Trophoblast cell (in vitro differentiated cells and primary cell): ENCODE measurements around the gene PPP4R1. TPM values are rescaled to one million over a fixed set of nuclear protein-coding genes. Genes with fewer than 3 reads are reported as not detected.
A peak's percentile ranks its signal among the peaks of the same experiment; 100 is the strongest.

Experiments used
- DNase-seq, 2 donors: peaks; one replicate each; pipeline ENCODE4 v3.0.0-alpha.2; 2016
- H2AFZ ChIP-seq: 2 replicates; pipeline ENCODE4 v1.6.1; 2013; ENCODE audit warnings: low read length, moderate library complexity, mild to moderate bottlenecking; ENCODE audit not compliant: insufficient read depth, poor library complexity
- H2AK5ac ChIP-seq: 2 replicates; pipeline ENCODE4 v1.6.1; 2013; ENCODE audit warnings: mild to moderate bottlenecking, low read length
- H2BK120ac ChIP-seq: 2 replicates; pipeline ENCODE4 v1.6.1; 2013; ENCODE audit warnings: low read length, mild to moderate bottlenecking, moderate library complexity; ENCODE audit not compliant: insufficient read depth, poor library complexity
- H2BK12ac ChIP-seq: 2 replicates; pipeline ENCODE4 v1.6.1; 2013; ENCODE audit warnings: mild to moderate bottlenecking, low read length, moderate library complexity
- H2BK5ac ChIP-seq: 2 replicates; pipeline ENCODE4 v1.6.1; 2013; ENCODE audit warnings: low read length, low read depth, moderate library complexity, mild to moderate bottlenecking; ENCODE audit not compliant: poor library complexity
- H3K14ac ChIP-seq: 2 replicates; pipeline ENCODE4 v1.6.1; 2013; ENCODE audit warnings: mild to moderate bottlenecking, low read length
- H3K18ac ChIP-seq: 2 replicates; pipeline ENCODE4 v1.6.1; 2013; ENCODE audit warnings: mild to moderate bottlenecking, low read length
- H3K23ac ChIP-seq: 2 replicates; pipeline ENCODE4 v1.6.1; 2013; ENCODE audit warnings: low read length
- H3K27ac ChIP-seq: 2 replicates; pipeline ENCODE4 v1.5.1; 2013; ENCODE audit warnings: low read depth, mild to moderate bottlenecking, inconsistent platforms, low read length, moderate library complexity
- H3K27me3 ChIP-seq: 2 replicates; pipeline ENCODE4 v1.6.1; 2013; ENCODE audit warnings: inconsistent platforms, mild to moderate bottlenecking, low read length, moderate library complexity; ENCODE audit not compliant: insufficient read depth
- H3K36me3 ChIP-seq, 2 experiments: 1 replicate in 1 of 2; 2 replicates in 1 of 2; pipeline ENCODE4 v1.6.1; 2013; ENCODE audit warnings: low read length in 2 of 2, mild to moderate bottlenecking in 2 of 2, moderate library complexity in 1 of 2; ENCODE audit not compliant: insufficient read depth in 2 of 2, control insufficient read depth in 1 of 2
- H3K4ac ChIP-seq: 2 replicates; pipeline ENCODE4 v1.6.1; 2013; ENCODE audit warnings: low read depth, mild to moderate bottlenecking, low read length, moderate library complexity
- H3K4me1 ChIP-seq, 2 experiments: 1 replicate in 1 of 2; 2 replicates in 1 of 2; pipeline ENCODE4 v1.6.1; 2013; ENCODE audit warnings: low read length in 2 of 2, mild to moderate bottlenecking in 2 of 2, moderate library complexity in 1 of 2; ENCODE audit not compliant: insufficient read depth in 2 of 2, control insufficient read depth in 1 of 2
- H3K4me2 ChIP-seq: 2 replicates; pipeline ENCODE4 v1.6.1; 2013; ENCODE audit warnings: inconsistent platforms, mild to moderate bottlenecking, low read length, moderate library complexity
- H3K4me3 ChIP-seq: 2 replicates; pipeline ENCODE4 v1.5.1; 2013; ENCODE audit warnings: mild to moderate bottlenecking, low read depth, low read length, inconsistent platforms
- H3K79me1 ChIP-seq: one replicate; pipeline ENCODE4 v1.6.1; 2013; ENCODE audit warnings: low read length
- H3K79me2 ChIP-seq: 2 replicates; pipeline ENCODE4 v1.6.1; 2013; ENCODE audit warnings: low read length, mild to moderate bottlenecking; ENCODE audit not compliant: control insufficient read depth, insufficient read depth, poor library complexity
- H3K9ac ChIP-seq: 2 replicates; pipeline ENCODE4 v1.6.1; 2013; ENCODE audit warnings: mild to moderate bottlenecking, low read length
- H3K9me3 ChIP-seq: 2 replicates; pipeline ENCODE4 v1.6.1; 2013; ENCODE audit warnings: low read depth, mild to moderate bottlenecking, control low read depth, inconsistent platforms, low read length; ENCODE audit not compliant: insufficient read depth
- H4K12ac ChIP-seq: 2 replicates; pipeline ENCODE4 v1.6.1; 2013; ENCODE audit warnings: low read depth, mild to moderate bottlenecking, low read length, moderate library complexity
- H4K8ac ChIP-seq: 2 replicates; pipeline ENCODE4 v1.6.1; 2013; ENCODE audit warnings: low read depth, mild to moderate bottlenecking, low read length, moderate library complexity
- H4K91ac ChIP-seq: one replicate; pipeline ENCODE4 v1.6.1; 2013; ENCODE audit warnings: low read depth, mild to moderate bottlenecking, low read length, moderate library complexity
- WGBS: extraction: QIAGEN DNeasy Blood & Tissue Kit; methylation state at CpG from one replicate; pipeline ENCODE4 v1.1.7; 2013; ENCODE audit warnings: missing lambda C conversion rate; ENCODE audit not compliant: insufficient read length, insufficient coverage; ENCODE audit errors: extremely low coverage; 5-methylcytosine and 5-hydroxymethylcytosine counted together
- polyA plus RNA-seq: library from polyadenylated mRNA; stranded (reverse); fragments of 200-250 nt; gene quantifications from 2 replicates; pipeline ENCODE4 v1.2.3, GENCODE V29; 2013

Gene PPP4R1, protein sequence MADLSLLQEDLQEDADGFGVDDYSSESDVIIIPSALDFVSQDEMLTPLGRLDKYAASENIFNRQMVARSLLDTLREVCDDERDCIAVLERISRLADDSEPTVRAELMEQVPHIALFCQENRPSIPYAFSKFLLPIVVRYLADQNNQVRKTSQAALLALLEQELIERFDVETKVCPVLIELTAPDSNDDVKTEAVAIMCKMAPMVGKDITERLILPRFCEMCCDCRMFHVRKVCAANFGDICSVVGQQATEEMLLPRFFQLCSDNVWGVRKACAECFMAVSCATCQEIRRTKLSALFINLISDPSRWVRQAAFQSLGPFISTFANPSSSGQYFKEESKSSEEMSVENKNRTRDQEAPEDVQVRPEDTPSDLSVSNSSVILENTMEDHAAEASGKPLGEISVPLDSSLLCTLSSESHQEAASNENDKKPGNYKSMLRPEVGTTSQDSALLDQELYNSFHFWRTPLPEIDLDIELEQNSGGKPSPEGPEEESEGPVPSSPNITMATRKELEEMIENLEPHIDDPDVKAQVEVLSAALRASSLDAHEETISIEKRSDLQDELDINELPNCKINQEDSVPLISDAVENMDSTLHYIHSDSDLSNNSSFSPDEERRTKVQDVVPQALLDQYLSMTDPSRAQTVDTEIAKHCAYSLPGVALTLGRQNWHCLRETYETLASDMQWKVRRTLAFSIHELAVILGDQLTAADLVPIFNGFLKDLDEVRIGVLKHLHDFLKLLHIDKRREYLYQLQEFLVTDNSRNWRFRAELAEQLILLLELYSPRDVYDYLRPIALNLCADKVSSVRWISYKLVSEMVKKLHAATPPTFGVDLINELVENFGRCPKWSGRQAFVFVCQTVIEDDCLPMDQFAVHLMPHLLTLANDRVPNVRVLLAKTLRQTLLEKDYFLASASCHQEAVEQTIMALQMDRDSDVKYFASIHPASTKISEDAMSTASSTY
- polyA plus RNA-seq = 80.3 and 85.6 TPM in 2 replicates

DNA sequence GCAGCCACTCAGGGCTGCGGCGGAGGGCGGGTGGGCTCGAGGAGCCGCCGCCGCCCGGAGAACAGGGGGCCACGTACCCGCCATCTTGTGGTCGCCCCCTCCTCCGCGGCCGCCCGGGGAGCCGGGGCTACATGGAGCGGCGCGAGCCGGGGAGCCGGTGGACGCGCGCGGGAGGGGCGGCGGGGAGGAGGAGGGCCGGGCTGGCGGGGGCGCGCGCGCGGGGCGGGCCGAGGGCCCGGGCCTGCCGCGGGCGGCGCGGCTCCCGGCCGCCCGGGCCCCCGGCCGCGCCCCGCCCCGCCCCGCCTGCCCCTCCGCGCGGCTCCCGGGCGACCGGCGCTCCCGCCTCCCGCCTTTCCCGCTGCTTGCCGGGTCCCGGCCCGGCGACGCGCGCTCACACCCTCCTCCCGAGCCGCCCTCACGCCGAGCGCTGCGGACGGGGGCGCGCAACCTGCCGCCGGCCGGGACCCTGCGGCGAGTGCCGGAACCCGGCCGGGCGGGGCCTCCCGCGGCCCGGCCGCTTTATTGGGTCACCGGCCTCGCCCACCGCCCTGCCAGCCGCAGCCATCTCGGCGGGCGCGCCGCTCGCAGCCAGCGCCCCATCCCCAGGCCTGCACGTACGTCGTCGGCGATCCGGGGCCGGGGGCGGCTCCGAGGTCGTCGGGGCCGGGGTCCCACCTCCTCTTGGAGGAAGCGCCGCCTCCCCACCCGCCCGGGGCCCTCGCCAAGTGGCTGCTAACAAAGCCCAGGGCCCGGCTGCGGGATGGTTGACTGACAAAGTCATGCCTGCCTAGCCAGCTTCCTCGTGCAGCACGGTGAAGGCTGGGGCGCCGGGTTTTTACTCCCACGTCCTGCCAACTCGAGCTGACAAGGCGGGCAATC is at the start of gene PPP4R1:
Gene PPP4R1 (minus strand): TSS at position 159 of the 879 bp plus-strand sequence. CDS start 75 bp downstream, at position 84.
- H3K9me3 ChIP-seq = no peaks in the 10 kb centered on the region
- peak within 1 kb of the TSS; percentile 91 for H2BK12ac ChIP-seq
- H2BK120ac ChIP-seq = peak within 1 kb of the TSS; percentile 92
- H2AK5ac ChIP-seq = peak within 1 kb of the TSS; percentile 76
- H3K23ac ChIP-seq = no peak within 1 kb of the TSS
- H4K8ac ChIP-seq = peak within 1 kb of the TSS; percentile 96
- H2AFZ ChIP-seq = peak within 1 kb of the TSS; percentile 99
- H3K9ac ChIP-seq = peak within 1 kb of the TSS; percentile 95
- H3K4me2 ChIP-seq = peak within 1 kb of the TSS; percentile 87
- no CpG with 5 or more reads among the region's 127 CpGs for WGBS
- peak within 1 kb of the TSS; percentile 97 for H2BK5ac ChIP-seq
- peak within 1 kb of the TSS; percentile 94 for H3K4ac ChIP-seq
- DNase-seq = peak; percentile 67 to 74
- H3K27ac ChIP-seq = peak within 1 kb of the TSS; percentile 100
- peak within 1 kb of the TSS; percentile 92 for H3K14ac ChIP-seq
- H3K36me3 ChIP-seq = peaks cover 0 to 10% of the 10 kb centered on the region in 2 experiments
- H3K79me1 ChIP-seq = peaks cover 18% of the 10 kb centered on the region
- H3K4me1 ChIP-seq = peaks cover 5 to 8% of the 10 kb centered on the region in 2 experiments
- no peaks in the 10 kb centered on the region for H3K27me3 ChIP-seq
- peak within 1 kb of the TSS; percentile 99 for H4K91ac ChIP-seq
- peak within 1 kb of the TSS; percentile 90 for H3K4me3 ChIP-seq
- peak within 1 kb of the TSS; percentile 98 for H3K18ac ChIP-seq
- peaks cover 14% of the 10 kb centered on the region for H3K79me2 ChIP-seq
- peak within 1 kb of the TSS; percentile 85 for H4K12ac ChIP-seq

DNA sequence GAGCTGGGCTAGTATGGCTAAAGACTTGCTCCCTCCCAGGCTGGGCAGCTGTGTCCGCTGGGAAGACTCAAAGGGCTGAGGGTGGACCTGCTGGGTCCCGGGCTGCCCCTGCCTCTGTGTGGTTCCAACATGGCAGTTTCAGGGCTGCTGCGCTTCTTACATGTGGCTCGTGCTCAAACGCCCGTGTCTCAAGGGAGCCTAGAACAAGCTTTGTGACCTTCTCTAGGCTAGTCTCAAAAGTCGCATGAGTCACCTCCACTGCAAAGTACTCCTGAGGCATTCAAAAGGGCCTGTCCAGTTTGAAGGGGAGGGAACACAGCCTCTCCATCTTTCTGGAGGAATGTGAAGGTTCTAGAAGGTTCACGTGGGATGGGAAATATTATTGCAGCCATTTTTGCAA is 49.0 kb upstream of the PPP4R1 start:
- Histone ChIP-seq H3K36me3 (no peaks in the 10 kb centered on the region), H4K8ac (no peak overlapping the region), H3K14ac (no peak overlapping the region), H3K4me3 (no peak overlapping the region), H4K12ac (no peak overlapping the region), H2BK5ac (peak overlapping the region; percentile 18), H3K18ac (no peak overlapping the region), H3K4ac (no peak overlapping the region), H3K4me1 (peaks cover 5 to 14% of the 10 kb centered on the region in 2 experiments), H2BK12ac (peak overlapping the region; percentile 64), H3K9me3 (no peaks in the 10 kb centered on the region), H2BK120ac (no peak overlapping the region), H4K91ac (peak overlapping the region; percentile 41), H3K27me3 (no peaks in the 10 kb centered on the region), H3K79me1 (peaks cover 8% of the 10 kb centered on the region), H2AK5ac (no peak overlapping the region), H3K23ac (no peak overlapping the region), H2AFZ (no peak overlapping the region), H3K9ac (no peak overlapping the region), H3K27ac (no peak overlapping the region), H3K79me2 (no peaks in the 10 kb centered on the region), H3K4me2 (no peak overlapping the region)
- WGBS = no CpG with 5 or more reads among the region's 8 CpGs
- peak; percentile 16 to 56 for DNase-seq

DNA sequence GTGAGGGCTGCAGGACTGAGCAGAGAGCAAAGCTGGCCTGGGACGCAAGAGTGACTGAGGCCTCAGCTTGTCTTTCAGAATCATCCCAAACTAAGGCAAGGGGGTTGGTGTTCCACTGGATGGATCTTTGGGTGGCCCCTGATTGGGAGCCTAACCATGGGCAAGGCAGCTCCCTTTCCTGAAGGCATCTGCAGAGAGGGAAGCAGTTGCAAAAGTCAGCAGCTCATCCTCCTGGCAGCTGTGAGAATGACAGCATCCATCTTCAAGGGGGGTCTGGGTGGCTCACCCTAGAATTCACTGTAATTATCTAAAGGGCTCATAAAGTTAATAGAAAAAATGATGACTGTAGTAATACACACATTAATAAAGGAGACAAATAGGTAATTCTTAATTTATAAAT is 47.2 kb upstream of the PPP4R1 start:
- Histone ChIP-seq H3K4me3 (no peak overlapping the region), H3K18ac (no peak overlapping the region), H4K8ac (no peak overlapping the region), H2AFZ (no peak overlapping the region), H3K9ac (no peak overlapping the region), H4K12ac (no peak overlapping the region), H3K9me3 (no peaks in the 10 kb centered on the region), H3K79me1 (peaks cover 12% of the 10 kb centered on the region), H2BK12ac (no peak overlapping the region), H4K91ac (no peak overlapping the region), H3K4me2 (no peak overlapping the region), H3K27me3 (no peaks in the 10 kb centered on the region), H3K79me2 (no peaks in the 10 kb centered on the region), H3K23ac (no peak overlapping the region), H2BK5ac (no peak overlapping the region), H2AK5ac (no peak overlapping the region), H3K4me1 (peaks cover 10 to 20% of the 10 kb centered on the region in 2 experiments), H2BK120ac (no peak overlapping the region), H3K14ac (no peak overlapping the region), H3K4ac (no peak overlapping the region), H3K27ac (no peak overlapping the region), H3K36me3 (no peaks in the 10 kb centered on the region)
- no CpG with 5 or more reads among the region's 1 CpG for WGBS
- DNase-seq = no peak
